IPS DF 6.9 (cell line): ENCODE data around the gene COL4A2.

Source experiments
- DNase-seq: peaks from one replicate; pipeline ENCODE4 v3.0.0-alpha.2; 2013; ENCODE audit warnings: low read depth, low spot score
- H3K27ac ChIP-seq: one replicate; pipeline ENCODE4 v1.5.1; 2013; ENCODE audit warnings: low read length, control low read depth
- H3K27me3 ChIP-seq: 2 replicates; pipeline ENCODE4 v1.6.1; 2013; ENCODE audit warnings: mild to moderate bottlenecking, low read length; ENCODE audit not compliant: control insufficient read depth, insufficient read depth
- H3K36me3 ChIP-seq: 2 replicates; pipeline ENCODE4 v1.6.1; 2013; ENCODE audit warnings: low read length; ENCODE audit not compliant: control insufficient read depth, insufficient read depth
- H3K4me1 ChIP-seq: 2 replicates; pipeline ENCODE4 v1.6.1; 2013; ENCODE audit warnings: low read length; ENCODE audit not compliant: control insufficient read depth, insufficient read depth
- H3K4me3 ChIP-seq: 2 replicates; pipeline ENCODE4 v1.5.1; 2013; ENCODE audit warnings: mild to moderate bottlenecking, low read length
- H3K9me3 ChIP-seq: 2 replicates; pipeline ENCODE4 v1.6.1; 2013; ENCODE audit warnings: low read length, inconsistent platforms; ENCODE audit not compliant: control insufficient read depth, insufficient read depth
- WGBS: extraction: QIAGEN DNeasy Blood & Tissue Kit; methylation state at CpG from one replicate; pipeline ENCODE4 v1.1.7; 2013; ENCODE audit warnings: mixed read lengths, missing lambda C conversion rate; ENCODE audit not compliant: insufficient read length, insufficient coverage; 5-methylcytosine and 5-hydroxymethylcytosine counted together

The COL4A2 gene

DNA sequence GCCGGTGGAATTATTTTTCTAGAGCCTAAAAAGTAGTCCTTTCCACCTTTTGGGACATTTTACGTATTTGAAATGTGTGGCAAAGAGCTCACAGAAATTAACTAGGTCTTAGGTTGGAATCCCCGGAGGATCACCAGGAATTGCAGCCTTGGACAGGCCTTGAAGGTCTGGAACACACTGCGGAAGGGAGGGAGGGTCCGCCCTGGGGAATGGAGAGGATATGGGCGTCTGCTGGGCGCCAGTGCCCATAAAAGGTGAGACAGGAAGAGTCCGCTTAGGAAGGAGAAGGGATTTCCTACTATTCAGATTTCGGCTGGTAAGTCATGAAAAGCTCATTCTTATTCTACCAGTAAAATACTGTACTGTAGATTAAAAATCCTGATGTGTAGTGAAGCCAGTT lies 111.9 kb downstream of the COL4A2 start:
- H3K9me3 ChIP-seq, result no peaks in the 10 kb centered on the region
- 0 out of 2 replicates have a peak, but pooled peaks cover 1% of the 10 kb centered on the region for H3K4me1 ChIP-seq
- H3K36me3 ChIP-seq, result no peaks in the 10 kb centered on the region
- WGBS, result no CpG with 5 or more reads among the region's 9 CpGs
- no peak for DNase-seq
- H3K4me3 ChIP-seq, result no peak overlapping the region
- H3K27me3 ChIP-seq, result no peaks in the 10 kb centered on the region
- H3K27ac ChIP-seq, result no peak overlapping the region

DNA sequence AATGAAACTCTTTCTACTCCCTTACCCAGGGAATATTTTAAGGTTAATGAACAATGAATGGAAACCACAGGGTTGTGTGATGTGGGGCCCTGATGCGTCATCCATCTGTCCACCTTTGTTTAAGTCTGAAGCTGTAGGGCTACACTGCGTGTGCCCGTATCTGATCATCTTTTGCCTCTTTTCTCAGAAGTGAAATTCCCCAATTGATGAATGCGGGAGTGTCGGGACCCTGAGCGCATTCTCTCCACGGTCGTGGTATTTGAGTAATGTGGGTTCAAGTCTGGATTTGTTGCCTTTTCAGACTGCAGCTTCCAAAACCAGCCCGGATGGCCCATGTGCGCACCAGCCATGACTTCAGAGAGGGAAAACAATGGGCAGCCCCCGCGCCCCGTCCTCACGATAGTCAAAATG lies 112.3 kb downstream of the COL4A2 start:
- no peaks in the 10 kb centered on the region for H3K36me3 ChIP-seq
- no peaks in the 10 kb centered on the region for H3K27me3 ChIP-seq
- no peak overlapping the region for H3K4me3 ChIP-seq
- H3K27ac ChIP-seq, result no peak overlapping the region
- no peaks in the 10 kb centered on the region for H3K9me3 ChIP-seq
- 0 out of 2 replicates have a peak, but pooled peaks cover 1% of the 10 kb centered on the region for H3K4me1 ChIP-seq
- WGBS, result no CpG with 5 or more reads among the region's 14 CpGs
- no peak for DNase-seq

DNA sequence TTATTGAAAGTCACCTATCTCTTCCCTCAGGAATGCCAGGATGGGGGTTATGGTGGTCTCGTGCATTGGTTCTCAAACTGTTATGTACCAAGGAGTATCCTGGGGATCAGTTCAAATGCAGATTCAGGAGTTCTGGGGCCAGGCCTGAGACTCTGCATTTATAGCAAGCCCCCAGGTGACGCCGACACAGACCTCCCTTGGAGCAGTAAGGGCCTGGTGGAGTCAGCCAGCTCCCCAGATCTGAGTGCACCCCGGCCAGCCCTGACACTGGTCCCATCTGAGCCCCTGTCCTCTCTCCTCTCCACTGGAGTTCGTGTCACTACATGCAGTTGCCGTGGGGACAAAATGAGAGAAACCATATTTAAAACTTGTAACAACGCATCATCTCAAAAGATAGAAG lies 112.9 kb downstream of the COL4A2 start:
- no CpG with 5 or more reads among the region's 7 CpGs for WGBS

DNA sequence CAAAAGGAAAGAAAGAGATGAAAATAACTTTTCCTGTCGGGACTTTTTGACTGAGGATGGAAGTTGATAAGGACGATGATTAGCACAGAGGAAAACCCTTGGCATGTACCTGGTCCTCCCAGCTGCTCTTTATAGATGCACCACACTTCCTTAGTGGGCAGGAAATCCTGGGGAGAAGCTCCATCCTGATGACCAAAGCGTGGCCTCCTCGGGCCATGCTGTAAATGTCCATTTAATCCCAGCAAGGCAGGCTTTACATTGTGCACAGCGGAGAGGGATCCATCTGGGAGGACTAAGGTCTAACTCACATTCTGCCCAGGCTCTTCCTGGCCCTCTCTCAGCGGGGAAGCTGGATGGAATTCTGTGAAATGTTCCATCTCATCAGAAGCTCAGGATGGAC lies 113.5 kb downstream of the COL4A2 start:
- Histone ChIP-seq H3K27me3 (no peaks in the 10 kb centered on the region), H3K9me3 (no peaks in the 10 kb centered on the region), H3K36me3 (no peaks in the 10 kb centered on the region), H3K4me1 (0 out of 2 replicates have a peak, but pooled peaks cover 1% of the 10 kb centered on the region), H3K27ac (no peak overlapping the region), H3K4me3 (no peak overlapping the region)
- WGBS, result no CpG with 5 or more reads among the region's 6 CpGs
- DNase-seq, result no peak

More for the DNA sequence above, 112.9 kb downstream of the COL4A2 start:
- no peak for DNase-seq
- Histone ChIP-seq H3K4me1 (0 out of 2 replicates have a peak, but pooled peaks cover 1% of the 10 kb centered on the region), H3K4me3 (no peak overlapping the region), H3K36me3 (no peaks in the 10 kb centered on the region), H3K9me3 (no peaks in the 10 kb centered on the region), H3K27me3 (no peaks in the 10 kb centered on the region), H3K27ac (no peak overlapping the region)

DNA sequence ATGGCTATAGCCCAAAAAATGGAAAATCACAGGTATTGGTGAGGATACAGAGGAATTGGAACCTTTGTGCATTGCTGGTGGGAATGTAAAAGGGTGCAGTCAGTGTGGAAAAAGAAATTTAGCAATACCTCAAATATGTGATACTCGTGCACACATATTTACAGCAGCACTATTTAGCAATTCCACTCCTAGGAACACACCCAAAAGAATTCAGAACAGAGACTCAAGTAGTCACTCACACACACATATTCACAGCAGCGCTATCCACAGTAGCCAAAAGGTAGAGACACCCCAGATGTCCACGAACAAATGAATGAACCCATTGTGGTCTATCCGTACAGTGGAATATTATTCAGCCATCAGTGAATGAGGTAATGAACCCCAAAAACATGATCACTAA lies 114.0 kb downstream of the COL4A2 start:
- Histone ChIP-seq H3K27me3 (no peaks in the 10 kb centered on the region), H3K4me3 (no peak overlapping the region), H3K36me3 (no peaks in the 10 kb centered on the region), H3K9me3 (no peaks in the 10 kb centered on the region), H3K27ac (no peak overlapping the region), H3K4me1 (0 out of 2 replicates have a peak, but pooled peaks cover 1% of the 10 kb centered on the region)
- DNase-seq, result no peak
- no CpG with 5 or more reads among the region's 4 CpGs for WGBS

DNA sequence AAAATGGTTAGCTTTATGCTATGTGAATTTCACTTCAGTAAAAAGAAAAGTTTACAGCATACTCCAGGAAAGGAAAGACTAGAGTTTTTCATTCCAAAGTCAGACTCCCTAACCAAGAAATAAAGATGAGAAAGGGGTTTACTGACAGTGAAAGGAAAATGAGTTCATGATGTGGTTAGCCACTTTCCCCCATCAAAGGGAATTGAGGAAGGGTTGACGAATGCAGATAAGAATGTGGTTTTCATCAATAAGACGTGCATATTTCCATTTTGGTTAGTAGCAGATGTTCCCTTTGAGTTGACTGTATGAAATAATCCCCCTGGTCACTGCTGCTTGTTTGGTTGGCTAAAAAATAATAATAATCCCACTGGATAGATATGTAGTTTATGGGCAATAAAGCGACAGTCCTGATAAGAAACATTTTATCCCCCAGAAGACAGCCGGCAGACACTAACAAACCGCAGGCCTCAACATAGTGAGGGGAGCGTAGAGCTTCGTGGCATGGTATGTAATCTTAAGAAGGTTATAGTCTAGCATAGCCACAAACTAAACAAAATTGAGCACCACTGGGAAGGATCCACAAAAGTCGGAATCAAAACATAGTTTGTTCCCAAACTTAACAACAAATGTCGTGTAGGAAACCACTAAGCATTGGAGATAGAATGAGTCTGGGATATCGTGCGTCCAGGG lies 114.8 kb downstream of the COL4A2 start:
- no peaks in the 10 kb centered on the region for H3K9me3 ChIP-seq
- no peak overlapping the region for H3K27ac ChIP-seq
- no peaks in the 10 kb centered on the region for H3K27me3 ChIP-seq
- H3K4me3 ChIP-seq, result no peak overlapping the region
- no peak for DNase-seq
- WGBS, result no CpG with 5 or more reads among the region's 11 CpGs
- H3K4me1 ChIP-seq, result 0 out of 2 replicates have a peak, but pooled peaks cover 1% of the 10 kb centered on the region
- H3K36me3 ChIP-seq, result no peaks in the 10 kb centered on the region

DNA sequence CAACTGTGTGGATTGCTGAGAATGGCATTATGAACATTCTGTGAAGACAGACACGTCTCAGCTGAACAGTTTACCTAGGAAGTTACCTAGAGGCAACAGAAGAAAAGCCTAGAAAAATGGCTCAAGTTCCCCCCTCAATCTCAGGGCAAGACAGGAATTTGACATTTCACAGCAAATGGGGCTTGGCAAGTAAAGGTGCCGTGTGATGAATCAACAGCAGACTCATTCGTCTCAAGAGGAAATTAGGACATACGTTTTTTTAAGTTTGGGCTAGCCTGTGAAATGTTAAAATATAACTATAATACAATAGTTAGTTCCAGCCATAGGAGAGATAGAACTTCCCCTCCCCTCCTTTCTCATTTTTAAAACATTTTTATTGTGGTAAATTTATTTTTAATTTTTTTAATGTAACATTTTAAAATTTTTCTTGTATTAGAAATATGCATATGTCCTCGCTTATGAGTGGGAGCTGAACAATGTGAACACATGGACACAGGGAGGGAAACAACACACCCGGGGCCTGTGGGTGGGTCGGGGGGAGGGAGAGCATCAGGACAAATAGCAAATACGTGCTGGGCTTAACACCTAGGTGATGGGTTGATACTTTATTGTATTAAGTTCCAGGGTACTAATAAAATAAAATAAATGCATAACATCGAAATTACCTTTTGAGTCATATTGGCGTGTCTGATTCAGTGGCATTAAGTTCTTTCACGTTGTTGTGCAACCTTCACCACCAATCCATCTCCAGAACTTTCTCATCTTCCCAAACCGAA lies 116.0 kb downstream of the COL4A2 start:
- Histone ChIP-seq H3K4me1 (0 out of 2 replicates have a peak, but pooled peaks cover 1% of the 10 kb centered on the region), H3K36me3 (no peaks in the 10 kb centered on the region), H3K4me3 (no peak overlapping the region), H3K27ac (no peak overlapping the region), H3K9me3 (no peaks in the 10 kb centered on the region), H3K27me3 (no peaks in the 10 kb centered on the region)
- WGBS, result no CpG with 5 or more reads among the region's 12 CpGs
- no peak for DNase-seq

DNA sequence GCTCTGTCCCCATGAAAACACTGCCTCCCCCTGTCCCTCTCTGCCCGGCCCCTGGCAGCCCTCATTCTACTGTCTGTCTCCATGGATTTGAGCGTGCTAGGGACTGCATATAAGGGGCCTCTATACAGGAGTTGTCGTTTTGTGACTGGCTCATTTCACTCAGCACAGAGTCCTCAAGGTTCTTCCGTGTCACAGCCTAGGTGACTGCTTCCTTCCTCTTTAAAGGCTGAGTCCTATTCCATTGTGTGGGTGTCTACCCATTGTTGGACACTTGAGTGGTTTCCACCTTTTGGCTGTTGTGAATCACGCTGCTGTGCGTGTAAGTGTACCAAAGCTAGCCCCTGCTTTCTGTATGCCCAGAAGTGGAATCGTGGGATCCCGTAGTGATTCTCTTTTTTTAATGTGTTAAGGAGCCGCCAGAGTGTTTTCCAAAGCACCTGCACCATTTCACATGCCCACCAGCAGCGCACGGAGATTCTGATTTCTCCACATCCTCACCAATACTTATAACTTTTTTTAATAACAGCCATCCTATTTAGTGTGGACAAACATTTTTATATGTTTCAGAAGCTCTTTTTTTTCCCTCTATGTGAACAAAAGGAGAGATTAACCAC lies 116.7 kb downstream of the COL4A2 start:
- H3K4me3 ChIP-seq, result no peak overlapping the region
- H3K4me1 ChIP-seq, result 0 out of 2 replicates have a peak, but pooled peaks cover 1% of the 10 kb centered on the region
- no peaks in the 10 kb centered on the region for H3K9me3 ChIP-seq
- no peaks in the 10 kb centered on the region for H3K27me3 ChIP-seq
- no peak for DNase-seq
- no peak overlapping the region for H3K27ac ChIP-seq
- no peaks in the 10 kb centered on the region for H3K36me3 ChIP-seq
- no CpG with 5 or more reads among the region's 11 CpGs for WGBS

DNA sequence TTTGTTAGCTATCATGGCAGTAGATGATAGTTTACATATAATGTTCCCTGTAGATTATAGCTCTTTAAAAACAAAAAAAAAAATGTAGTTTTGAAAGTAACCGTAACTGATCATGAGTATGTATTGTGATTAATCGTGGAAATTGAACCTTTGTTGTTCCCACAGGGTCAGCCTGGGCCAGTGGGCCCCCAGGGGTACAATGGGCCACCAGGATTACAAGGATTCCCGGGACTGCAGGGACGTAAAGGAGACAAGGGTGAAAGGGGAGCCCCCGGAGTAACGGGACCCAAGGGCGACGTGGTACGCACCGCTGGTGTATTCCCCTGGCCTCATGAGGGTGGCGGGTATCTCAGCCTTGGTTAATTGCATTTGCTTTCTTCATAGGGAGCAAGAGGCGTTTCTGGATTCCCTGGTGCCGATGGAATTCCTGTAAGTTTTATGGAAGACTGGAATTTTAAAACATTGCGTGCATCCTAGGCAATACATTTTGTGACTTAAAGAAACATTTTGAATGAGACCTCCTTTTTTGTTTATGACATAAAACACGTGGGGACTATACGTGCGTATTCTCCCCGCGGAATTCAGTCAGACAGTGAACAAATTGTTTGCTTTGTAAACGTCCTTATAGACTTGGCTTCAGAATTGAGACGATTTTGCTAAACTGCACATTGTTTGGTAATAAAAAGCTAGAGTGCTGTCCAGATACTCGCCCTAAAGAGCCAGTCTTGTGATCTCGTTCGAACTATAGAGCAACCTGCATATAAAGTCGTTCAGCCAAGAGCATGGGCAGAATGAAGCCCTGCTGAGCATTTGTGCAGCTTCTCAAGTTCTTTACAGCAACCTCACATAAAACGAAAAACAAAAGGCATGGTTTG lies 117.7 kb downstream of the COL4A2 start:
- no peaks in the 10 kb centered on the region for H3K27me3 ChIP-seq
- no peaks in the 10 kb centered on the region for H3K36me3 ChIP-seq
- H3K4me3 ChIP-seq, result no peak overlapping the region
- no CpG with 5 or more reads among the region's 26 CpGs for WGBS
- DNase-seq, result no peak
- no peak overlapping the region for H3K27ac ChIP-seq
- no peaks in the 10 kb centered on the region for H3K9me3 ChIP-seq
- H3K4me1 ChIP-seq, result no peaks in the 10 kb centered on the region

DNA sequence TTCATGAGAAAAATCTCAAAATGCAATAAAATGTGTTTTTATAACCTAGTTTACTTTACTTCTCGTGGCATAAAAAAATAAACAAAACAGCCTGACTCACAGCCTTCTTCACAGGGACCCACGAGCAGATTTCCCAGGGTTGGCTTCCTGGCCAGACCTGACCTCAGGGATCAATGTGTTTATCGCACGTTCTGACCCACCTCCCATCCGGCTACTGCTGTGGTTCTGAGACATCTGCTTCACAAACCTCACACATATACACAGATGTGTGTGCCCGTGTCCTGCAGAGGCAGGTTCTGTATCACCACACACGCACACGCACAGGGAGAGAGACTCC lies 118.3 kb downstream of the COL4A2 start:
- no CpG with 5 or more reads among the region's 8 CpGs for WGBS
- Histone ChIP-seq H3K4me1 (no peaks in the 10 kb centered on the region), H3K4me3 (no peak overlapping the region), H3K27ac (no peak overlapping the region), H3K9me3 (no peaks in the 10 kb centered on the region), H3K27me3 (no peaks in the 10 kb centered on the region), H3K36me3 (peaks cover 1% of the 10 kb centered on the region; the same call in 1 of the 2 replicates)
- no peak for DNase-seq
